GM18861 (cell line): Measurements from ENCODE around the gene TTLL9.

Experiments used
- ATAC-seq: cut with Tn5 transposase; IDR thresholded peaks from one replicate; pipeline ENCODE4 v1.9.1; 2021; ENCODE audit not compliant: unreplicated experiment

Gene TTLL9

GRCh38 chr20:31857861-31858759 is 12.3 kb upstream of the TTLL9 start:
- ATAC-seq, result no peak

GRCh38 chr20:31858760-31859083 is 11.7 kb upstream of the TTLL9 start:
- ATAC-seq, result no peak

- no peak for ATAC-seq
Measured at GRCh38 chr20:31859266-31859997, 11.0 kb upstream of the TTLL9 start.

GRCh38 chr20:31859998-31860380 is 10.4 kb upstream of the TTLL9 start:
- no peak for ATAC-seq

- ATAC-seq, result no peak
Measured at GRCh38 chr20:31860390-31861134, 9.9 kb upstream of the TTLL9 start.

GRCh38 chr20:31861135-31861384 is 9.4 kb upstream of the TTLL9 start:
- no peak for ATAC-seq

- ATAC-seq, result no peak
Measured at GRCh38 chr20:31861385-31862156, 8.9 kb upstream of the TTLL9 start.

DNA sequence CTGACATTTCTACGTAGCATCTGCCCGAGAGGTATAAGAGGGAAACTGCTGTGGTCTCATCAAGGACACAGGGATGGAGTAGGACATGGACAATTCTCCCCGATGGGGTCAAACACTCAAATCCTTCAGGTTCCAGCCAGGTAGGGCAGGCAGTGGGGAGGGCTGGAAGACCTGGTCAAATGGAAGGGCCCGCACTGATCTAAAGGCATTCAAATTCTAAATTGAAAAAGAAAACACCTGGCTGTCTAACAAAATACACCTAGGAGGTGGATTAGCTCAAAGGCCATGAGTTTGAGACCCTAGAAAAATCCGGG is 8.3 kb upstream of the TTLL9 start:
- no peak for ATAC-seq

GRCh38 chr20:31862506-31862905 is 7.9 kb upstream of the TTLL9 start:
- ATAC-seq, result no peak

DNA sequence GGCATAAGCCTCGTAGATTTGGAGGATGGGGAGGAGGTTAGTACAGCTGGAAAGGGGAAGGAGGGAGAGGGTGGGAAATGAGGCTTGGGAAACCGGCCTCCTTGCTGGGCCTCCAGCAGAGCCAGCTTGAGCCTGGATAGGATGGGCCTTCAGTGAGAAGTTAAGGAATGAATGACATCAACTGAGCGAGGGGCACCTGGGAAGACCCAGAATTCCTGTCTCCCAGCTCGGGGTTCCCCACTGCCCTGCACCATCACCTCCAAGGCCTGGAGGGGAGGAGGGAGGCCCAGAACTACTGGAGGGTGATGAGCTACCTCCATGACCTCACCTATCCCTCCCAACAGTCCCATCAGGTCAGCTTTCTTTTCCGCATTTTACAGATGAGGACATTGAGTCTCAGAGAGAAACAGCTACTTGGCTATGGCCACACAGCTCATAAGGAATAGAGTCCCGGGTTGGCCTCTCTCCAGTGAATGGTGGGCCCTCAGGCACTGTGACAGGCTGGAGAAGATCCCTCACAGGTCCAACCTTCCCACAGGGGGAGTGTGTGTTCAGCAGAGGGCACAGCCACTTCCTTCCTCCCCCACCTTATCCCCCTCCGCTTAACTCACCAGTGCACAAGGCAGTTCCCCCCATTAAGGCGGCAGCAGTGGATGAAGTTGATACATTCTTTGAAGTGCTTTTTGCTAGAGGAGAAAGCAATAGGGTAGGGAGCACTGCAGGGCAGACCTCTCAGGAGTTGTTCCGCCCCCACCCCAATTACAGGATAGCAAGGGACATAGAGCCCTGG is 6.9 kb upstream of the TTLL9 start:
- ATAC-seq, result no peak

DNA sequence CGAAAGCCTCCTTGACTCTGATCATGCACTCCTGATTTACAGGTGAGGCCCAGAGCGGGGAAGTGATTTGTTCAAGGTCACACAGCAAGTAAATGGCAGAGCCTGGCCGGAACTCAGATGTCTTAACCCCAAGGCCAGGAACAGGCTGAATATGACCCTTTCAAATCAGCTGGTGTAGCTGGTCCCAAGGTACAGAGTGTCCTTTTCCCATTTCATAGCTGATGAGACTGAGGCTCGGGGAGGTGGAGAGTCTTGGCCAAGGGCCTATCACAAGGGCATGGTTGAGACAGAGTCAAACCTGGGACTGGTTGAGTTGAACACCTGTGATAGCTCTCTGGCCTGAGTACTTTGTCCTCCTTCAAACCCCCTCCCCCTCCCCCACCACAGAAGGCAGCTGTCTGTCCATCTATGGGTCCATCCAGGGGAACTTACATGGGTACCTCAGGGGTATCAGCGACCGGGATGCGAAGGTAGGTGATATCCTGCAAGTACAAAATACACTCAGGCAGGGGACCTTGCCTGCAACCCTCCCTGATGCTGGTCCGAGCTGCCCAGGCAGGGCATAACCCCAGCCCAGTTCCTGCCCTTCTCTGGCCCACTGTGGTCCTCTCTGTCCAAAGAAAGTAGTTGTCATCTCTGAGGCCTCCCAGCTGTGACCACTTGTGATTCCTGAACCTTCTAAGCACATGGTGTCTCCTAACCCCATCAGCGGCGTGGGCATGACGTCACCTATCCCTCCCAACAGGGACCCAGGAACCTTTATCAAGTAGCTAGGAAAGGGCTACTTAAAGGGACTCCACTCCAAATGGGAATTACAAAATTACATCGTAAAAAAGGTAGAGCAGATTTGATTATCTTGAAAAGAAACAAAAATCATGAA is 5.7 kb upstream of the TTLL9 start:
- ATAC-seq, result no peak

DNA sequence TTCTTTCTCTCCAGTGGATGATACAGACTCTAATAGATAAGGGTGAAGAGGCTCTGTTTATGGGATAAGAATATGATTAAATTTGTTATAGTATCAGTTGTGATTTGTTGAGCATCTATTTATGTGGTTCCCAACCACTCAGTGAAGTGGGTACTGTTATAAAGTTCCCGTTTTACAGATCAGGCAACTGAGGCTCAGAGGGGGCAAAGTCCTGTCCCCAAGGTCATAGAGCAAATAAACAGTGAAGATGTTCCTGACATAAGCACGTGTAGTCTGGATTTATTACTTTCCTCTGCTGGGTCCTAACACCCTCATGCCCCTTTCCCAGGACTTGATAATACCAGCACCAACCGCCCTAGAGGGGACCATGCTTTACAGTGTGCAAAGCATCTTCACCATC is 4.2 kb upstream of the TTLL9 start:
- ATAC-seq, result no peak

DNA sequence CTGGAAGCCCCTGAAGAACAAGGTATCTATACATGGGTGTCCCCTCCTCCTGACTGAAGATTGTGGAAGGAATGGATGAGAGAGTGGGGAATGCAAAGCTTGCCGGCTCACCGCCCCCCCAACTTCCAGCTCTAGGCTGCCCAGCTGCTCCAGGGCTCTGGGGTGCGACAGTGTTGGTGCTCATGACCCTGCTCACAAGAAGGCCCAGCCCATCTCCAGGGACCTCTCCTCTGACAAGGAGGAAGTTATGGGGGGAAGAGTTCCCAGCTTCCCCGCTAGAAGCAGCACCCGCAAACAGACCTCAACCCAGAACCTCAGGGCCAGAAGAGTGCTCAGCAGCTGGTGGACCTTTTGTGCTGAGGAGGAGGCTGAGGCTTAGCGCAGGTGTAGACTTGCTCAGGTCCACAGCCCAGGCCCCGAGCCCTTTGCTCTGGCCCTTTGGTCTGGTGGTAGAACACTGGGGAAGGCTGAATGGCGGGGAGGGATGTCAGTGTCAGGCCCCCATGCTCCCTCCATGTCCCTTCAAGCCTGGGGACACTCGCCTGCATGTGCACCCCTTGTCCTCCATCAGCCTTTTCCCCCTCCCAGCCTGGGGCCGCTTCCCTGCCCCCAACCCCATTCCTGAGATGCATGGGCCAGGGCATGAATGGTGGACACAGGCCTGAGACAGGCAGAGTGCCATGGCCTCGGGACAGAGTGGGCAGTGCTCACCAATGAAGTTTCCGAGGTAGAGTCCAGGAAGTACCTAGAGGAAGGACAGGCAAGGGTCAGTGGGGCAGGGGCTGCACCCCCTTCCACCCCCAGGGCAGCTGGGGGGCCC is 1.4 kb upstream of the TTLL9 start:
- ATAC-seq, result no peak

GRCh38 chr20:31869673-31869941 is 827 bp upstream of the TTLL9 start:
- no peak for ATAC-seq

GRCh38 chr20:31870726-31871617 is 538 bp downstream of the TTLL9 start:
- no peak for ATAC-seq

- no peak for ATAC-seq
Measured at GRCh38 chr20:31871618-31871954, 1.2 kb downstream of the TTLL9 start.

- ATAC-seq, result no peak
Measured at GRCh38 chr20:31872406-31872805, 2.0 kb downstream of the TTLL9 start.

DNA sequence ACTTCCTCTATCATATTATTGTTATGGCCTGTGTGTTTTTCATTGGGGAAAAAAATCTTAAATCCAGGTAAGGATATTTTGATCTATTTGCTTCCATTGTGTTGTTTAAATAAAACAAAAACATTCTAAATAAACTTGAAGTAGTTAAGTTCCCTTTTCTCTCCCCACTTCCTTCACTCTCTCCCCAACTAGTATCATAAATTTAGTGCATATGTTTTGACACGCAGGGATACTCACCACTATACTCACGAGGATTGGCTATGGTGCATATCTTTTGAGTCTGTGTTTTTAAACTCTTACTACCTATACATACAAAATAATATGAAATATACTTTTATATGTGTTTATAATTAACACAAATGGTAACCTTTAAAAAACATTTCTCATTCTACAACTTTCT is 5.2 kb downstream of the TTLL9 start:
- ATAC-seq, result no peak
